CD4-positive, alpha-beta T cell (primary cell): ENCODE results near the gene FBRS. TPM values are rescaled to one million over a fixed set of nuclear protein-coding genes. Genes with fewer than 3 reads are reported as not detected.

Experiments
- ATAC-seq: fragments of 200-7000 bp; cut with Tn5 transposase; one replicate; pipeline ENCODE4 v1.10.0; 2022; ENCODE audit warnings: mild to moderate bottlenecking; ENCODE audit not compliant: poor library complexity
- CTCF ChIA-PET: fragments of 350-600 bp; sonication (Branson Sonifier 250); formaldehyde crosslinking; loops from one replicate; lab custom pipeline; 2021; ENCODE audit warnings: antibody characterized with exemption, inconsistent platforms; lab: Charles Lee
- POLR2A ChIA-PET: fragments of 350-600 bp; sonication (Branson Sonifier 250); formaldehyde crosslinking; loops from one replicate; lab custom pipeline; 2021; ENCODE audit warnings: antibody characterized with exemption, inconsistent platforms; lab: Charles Lee
- DNase-seq, 14 experiments: peaks; one replicate each; pipeline ENCODE4 v3.0.0-alpha.2; 2013 to 2020; ENCODE audit warnings: mixed read lengths in 2 of 14
- H3K27ac ChIP-seq, 2 donors: one replicate each; pipeline versions ENCODE4 v1.5.1 to v1.7.0; 2013; ENCODE audit warnings: low read length in 2 of 2, low read depth in 1 of 2, mild to moderate bottlenecking in 1 of 2
- H3K27me3 ChIP-seq, 2 experiments: 1 replicate in 1 of 2; 2 replicates in 1 of 2; pipeline versions ENCODE4 v1.6.1 to v1.7.0; 2013; ENCODE audit warnings: low read length in 2 of 2, control low read depth in 1 of 2, mild to moderate bottlenecking in 1 of 2, moderate library complexity in 1 of 2; ENCODE audit not compliant: insufficient read depth in 2 of 2, control insufficient read depth in 1 of 2
- H3K36me3 ChIP-seq: one replicate; pipeline ENCODE4 v1.6.1; 2013; ENCODE audit warnings: low read length, control low read depth; ENCODE audit not compliant: insufficient read depth
- H3K4me1 ChIP-seq: one replicate; pipeline ENCODE4 v1.6.1; 2013; ENCODE audit warnings: low read length, control low read depth; ENCODE audit not compliant: insufficient read depth
- H3K4me3 ChIP-seq: one replicate; pipeline ENCODE4 v1.5.1; 2013; ENCODE audit warnings: mild to moderate bottlenecking, low read length, moderate library complexity
- H3K9me3 ChIP-seq, 2 experiments: 1 replicate in 1 of 2; 2 replicates in 1 of 2; pipeline versions ENCODE4 v1.6.1 to v1.7.0; 2013; ENCODE audit warnings: low read length in 2 of 2, mild to moderate bottlenecking in 2 of 2, control low read depth in 1 of 2, moderate library complexity in 1 of 2; ENCODE audit not compliant: control insufficient read depth in 1 of 2, insufficient read depth in 1 of 2
- H3K27ac Mint-ChIP-seq: one replicate; pipeline ENCODE4 v1.8.0; 2020; ENCODE audit warnings: mixed read lengths
- H3K27me3 Mint-ChIP-seq: one replicate; pipeline ENCODE4 v1.8.0; 2021; ENCODE audit warnings: mixed read lengths
- H3K36me3 Mint-ChIP-seq: one replicate; pipeline ENCODE4 v1.8.0; 2021; ENCODE audit warnings: low read depth, mixed read lengths
- H3K4me1 Mint-ChIP-seq: one replicate; pipeline ENCODE4 v1.8.0; 2021; ENCODE audit warnings: low read depth, mixed read lengths
- H3K4me3 Mint-ChIP-seq: one replicate; pipeline ENCODE4 v1.8.0; 2020; ENCODE audit warnings: mild to moderate bottlenecking, mixed read lengths
- H3K9me3 Mint-ChIP-seq: one replicate; pipeline ENCODE4 v1.8.0; 2020; ENCODE audit warnings: mixed read lengths
- intact Hi-C, 2 experiments: fragments of 100-400 bp; cut with DNase I in 1 of 2; cut with micrococcal nuclease in 1 of 2; formaldehyde crosslinking; loops; one replicate each; pipeline versions ENCODE4 v1.15.1 to v1.9.0; 2023 to 2025; cut with DNase I, micrococcal nuclease
- total RNA-seq, 174 experiments: library from RNA in 2 of 174; stranded (reverse) in 2 of 174; gene quantifications; one replicate each; pipeline ENCODE4 v1.2.3 and lab custom pipeline; 2021 to 2026
- TF ChIP-seq, protein P1 (sequence below): fragments of 200-600 bp; IDR thresholded peaks from one replicate; pipeline ENCODE4 v1.8.0; 2022; ENCODE audit warnings: antibody characterized with exemption, mild to moderate bottlenecking

The FBRS gene
- total RNA-seq, 2 experiments from 2014 or later: 162 to 163 TPM

DNA sequence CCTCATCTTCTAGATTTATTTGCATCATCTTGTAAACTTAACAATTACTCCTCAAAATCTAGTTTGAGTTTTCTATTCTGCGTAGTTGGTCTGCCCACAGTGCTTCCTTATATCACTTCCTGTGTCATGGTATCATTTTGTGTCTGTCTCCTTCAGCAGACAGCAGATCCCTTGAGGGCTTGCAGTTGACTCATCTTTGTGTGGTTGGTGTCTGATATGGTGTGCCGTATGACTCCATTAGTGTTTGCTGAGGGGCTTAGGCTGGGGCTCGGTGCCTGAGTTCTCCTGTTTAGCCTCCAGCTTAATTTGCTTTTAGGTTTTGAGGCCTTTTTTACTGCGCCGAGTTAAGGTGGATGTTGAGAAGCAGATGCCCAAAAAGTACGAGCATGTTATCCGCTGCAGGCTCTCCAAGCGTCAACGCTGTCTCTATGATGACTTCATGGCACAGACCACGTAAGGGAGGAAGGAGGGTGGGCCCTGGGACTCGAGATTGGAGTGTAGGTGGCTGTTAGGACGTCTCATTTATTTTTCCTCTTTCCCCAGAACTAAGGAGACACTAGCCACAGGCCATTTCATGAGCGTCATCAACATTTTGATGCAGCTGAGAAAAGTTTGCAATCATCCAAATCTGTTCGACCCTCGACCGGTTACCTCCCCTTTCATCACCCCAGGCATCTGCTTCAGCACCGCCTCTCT lies 57.7 kb downstream of the FBRS start:
- peaks cover 89% of the 10 kb centered on the region for H3K36me3 ChIP-seq
- Mint-ChIP-seq H3K9me3 (no peaks in the 10 kb centered on the region), H3K27me3 (no peaks in the 10 kb centered on the region), H3K27ac (peak overlapping the region; percentile 86), H3K4me3 (peak overlapping the region; percentile 65), H3K4me1 (peaks cover 34% of the 10 kb centered on the region), H3K36me3 (peaks cover 85% of the 10 kb centered on the region)
- CTCF ChIA-PET: no interaction called here
- H3K27ac ChIP-seq: peak overlapping the region; percentile 29 to 32
- peaks cover 18% of the 10 kb centered on the region for H3K4me1 ChIP-seq
- intact Hi-C loops: no loop called here
- no peaks in the 10 kb centered on the region for H3K27me3 ChIP-seq
- TF ChIP-seq, protein P1, sequence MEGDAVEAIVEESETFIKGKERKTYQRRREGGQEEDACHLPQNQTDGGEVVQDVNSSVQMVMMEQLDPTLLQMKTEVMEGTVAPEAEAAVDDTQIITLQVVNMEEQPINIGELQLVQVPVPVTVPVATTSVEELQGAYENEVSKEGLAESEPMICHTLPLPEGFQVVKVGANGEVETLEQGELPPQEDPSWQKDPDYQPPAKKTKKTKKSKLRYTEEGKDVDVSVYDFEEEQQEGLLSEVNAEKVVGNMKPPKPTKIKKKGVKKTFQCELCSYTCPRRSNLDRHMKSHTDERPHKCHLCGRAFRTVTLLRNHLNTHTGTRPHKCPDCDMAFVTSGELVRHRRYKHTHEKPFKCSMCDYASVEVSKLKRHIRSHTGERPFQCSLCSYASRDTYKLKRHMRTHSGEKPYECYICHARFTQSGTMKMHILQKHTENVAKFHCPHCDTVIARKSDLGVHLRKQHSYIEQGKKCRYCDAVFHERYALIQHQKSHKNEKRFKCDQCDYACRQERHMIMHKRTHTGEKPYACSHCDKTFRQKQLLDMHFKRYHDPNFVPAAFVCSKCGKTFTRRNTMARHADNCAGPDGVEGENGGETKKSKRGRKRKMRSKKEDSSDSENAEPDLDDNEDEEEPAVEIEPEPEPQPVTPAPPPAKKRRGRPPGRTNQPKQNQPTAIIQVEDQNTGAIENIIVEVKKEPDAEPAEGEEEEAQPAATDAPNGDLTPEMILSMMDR: no peak
- ATAC-seq (peak; percentile 96), DNase-seq (peak in 12 of 14 experiments; percentile 8 to 78 (median 23))
- no peak overlapping the region for H3K4me3 ChIP-seq
- H3K9me3 ChIP-seq: no peaks in the 10 kb centered on the region
- POLR2A ChIA-PET: interaction anchor here (0.5 to 1.7 kb wide), 2 partner anchors 17 to 49 kb away, joined by 3 to 6 read pairs; partner anchors contain the start of gene SRCAP

GRCh38 chr16:30720086-30720485 lies 61.9 kb downstream of the FBRS start:
- Mint-ChIP-seq H3K4me3 (no peak overlapping the region), H3K36me3 (peaks cover 90% of the 10 kb centered on the region), H3K9me3 (no peaks in the 10 kb centered on the region), H3K27me3 (no peaks in the 10 kb centered on the region), H3K27ac (no peak overlapping the region), H3K4me1 (peaks cover 26% of the 10 kb centered on the region)
- DNase-seq (no peak), ATAC-seq (no peak)
- CTCF ChIA-PET: no interaction called here
- POLR2A ChIA-PET: no interaction called here
- H3K9me3 ChIP-seq: no peaks in the 10 kb centered on the region
- peaks cover 12% of the 10 kb centered on the region for H3K4me1 ChIP-seq
- H3K27me3 ChIP-seq: no peaks in the 10 kb centered on the region
- intact Hi-C loops: no loop called here
- no peak overlapping the region for H3K27ac ChIP-seq
- H3K36me3 ChIP-seq: peaks cover 93% of the 10 kb centered on the region
- no peak overlapping the region for H3K4me3 ChIP-seq
- TF ChIP-seq, protein P1: no peak

Other genes starting within 250 kb of the FBRS start
- gene DCTPP1, start 228.4 kb upstream of the FBRS start, total RNA-seq: 1 to 10 TPM; 5.4 to 6.5 TPM
- 10 to 100 TPM; 25.4 to 25.9 TPM for gene SEPHS2, start 212.6 kb upstream of the FBRS start, total RNA-seq
- gene ITGAL, start 185.7 kb upstream of the FBRS start, total RNA-seq: 100 to 1,000 TPM; 186 to 187 TPM
- gene ZNF768, start 131.9 kb upstream of the FBRS start, total RNA-seq: 1 to 10 TPM; 3.9 to 4.1 TPM
- 1 to 10 TPM; 6.3 to 6.7 TPM for gene ZNF747, start 123.6 kb upstream of the FBRS start, total RNA-seq
- 10 to 100 TPM; 20.4 to 22.9 TPM for gene ZNF764, start 100.1 kb upstream of the FBRS start, total RNA-seq
- 1 to 10 TPM; 8.8 to 9.6 TPM for gene ZNF688, start 86.7 kb upstream of the FBRS start, total RNA-seq
- 1 to 10 TPM; 6.6 to 7.7 TPM for gene ZNF785, start 72.7 kb upstream of the FBRS start, total RNA-seq
- gene ZNF689, start 48.0 kb upstream of the FBRS start, total RNA-seq: 10 to 100 TPM; 15.3 to 15.7 TPM
- 10 to 100 TPM; 50.2 to 51.7 TPM for gene PRR14, start 7.5 kb upstream of the FBRS start, total RNA-seq
- gene SRCAP, start 40.7 kb downstream of the FBRS start, total RNA-seq: 10 to 100 TPM; 59.5 to 60.1 TPM
- gene PHKG2, start 90.0 kb downstream of the FBRS start, total RNA-seq: 10 to 100 TPM; 24.8 to 25.2 TPM
- 1 to 10 TPM; 1.7 to 2.2 TPM for gene CFAP119, start 103.6 kb downstream of the FBRS start, total RNA-seq
- gene RNF40, start 103.9 kb downstream of the FBRS start, total RNA-seq: 10 to 100 TPM; 63.0 to 65.2 TPM
- gene ZNF629, start 128.8 kb downstream of the FBRS start, total RNA-seq: 1 to 10 TPM; 1.6 to 1.7 TPM
- 10 to 100 TPM; 17.8 to 19.1 TPM for gene BCL7C, start 235.6 kb downstream of the FBRS start, total RNA-seq
- under 1 TPM in 1 of 2 experiments, not detected in 1; 0.20 TPM for gene CTF1, start 238.2 kb downstream of the FBRS start, total RNA-seq